Hypothalamus (tissue), 51 donors: ENCODE data around the gene DYSF.

Experiments
- DNase-seq, 51 donors: peaks; one replicate each; lab custom pipeline; 2025; lab: John Stamatoyannopoulos, UW

Gene DYSF

DNA sequence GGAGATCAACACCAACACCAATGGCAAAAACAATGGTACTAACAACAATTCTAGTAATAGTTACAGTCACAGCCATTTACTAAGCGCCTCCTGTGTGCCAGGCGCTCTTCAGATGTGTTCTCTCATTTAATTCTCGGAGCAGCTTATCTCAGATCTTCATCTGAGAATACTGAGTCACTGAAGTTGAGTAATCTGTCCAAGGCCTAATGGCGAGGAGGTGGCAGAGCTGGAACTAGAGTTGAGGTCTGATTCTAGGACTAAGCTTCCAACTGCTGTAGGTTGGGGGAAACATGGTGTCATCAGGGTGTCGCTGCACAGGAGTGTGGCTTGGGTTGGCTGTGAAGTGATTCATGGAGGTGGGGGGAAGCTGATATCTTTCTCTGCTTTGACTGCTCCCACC, 156.1 kb downstream of the DYSF start:
- peak in 1 of 51 donors; percentile 27 for DNase-seq

DNA sequence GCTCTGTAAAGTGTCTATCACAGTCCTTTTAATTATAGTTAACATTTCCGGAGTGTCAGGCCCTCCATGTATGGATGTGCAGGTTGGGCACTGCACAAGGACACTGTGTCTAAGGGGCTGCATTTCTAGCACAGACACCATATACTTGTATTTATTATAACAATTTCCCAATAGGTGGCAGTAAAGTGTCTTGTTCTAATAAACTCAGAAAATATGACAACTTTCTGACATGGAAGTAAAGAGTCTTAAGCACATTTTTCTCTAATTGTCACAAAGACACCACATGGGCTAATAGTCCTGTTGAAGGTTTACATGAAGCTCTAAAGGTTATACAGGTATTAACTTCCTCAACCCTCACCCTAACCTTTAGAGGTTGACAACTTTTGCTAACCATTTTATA, 156.6 kb downstream of the DYSF start:
- DNase-seq, result no peak

DNA sequence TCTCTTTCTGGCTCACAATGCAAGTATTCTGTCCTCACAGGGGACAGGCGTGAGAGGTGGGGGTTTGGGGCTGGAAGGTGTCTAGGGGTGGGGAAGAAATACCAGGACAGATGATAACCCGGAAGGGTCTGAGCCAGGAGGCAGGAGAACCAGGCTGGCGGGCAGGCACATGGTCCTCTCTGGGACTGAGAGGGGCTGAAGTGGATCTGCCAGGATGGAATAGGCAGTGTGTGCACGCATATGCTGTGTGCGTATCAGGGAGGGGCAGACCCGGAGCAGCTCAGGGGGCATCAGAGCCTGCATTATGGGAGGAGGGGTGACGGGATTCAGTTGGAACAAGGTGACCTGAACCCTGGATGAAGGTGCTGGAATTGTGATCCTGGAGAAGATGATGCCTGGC, 157.3 kb downstream of the DYSF start:
- DNase-seq, result no peak

DNA sequence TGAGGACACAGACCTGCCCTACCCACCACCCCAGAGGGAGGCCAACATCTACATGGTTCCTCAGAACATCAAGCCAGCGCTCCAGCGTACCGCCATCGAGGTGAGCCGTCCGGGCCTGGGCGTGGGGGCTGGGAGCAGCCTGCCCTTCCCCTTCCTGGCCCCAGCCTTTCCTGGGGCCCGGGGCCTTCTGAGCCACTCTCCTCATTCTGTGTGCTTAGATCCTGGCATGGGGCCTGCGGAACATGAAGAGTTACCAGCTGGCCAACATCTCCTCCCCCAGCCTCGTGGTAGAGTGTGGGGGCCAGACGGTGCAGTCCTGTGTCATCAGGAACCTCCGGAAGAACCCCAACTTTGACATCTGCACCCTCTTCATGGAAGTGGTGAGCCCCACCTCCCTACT, 157.9 kb downstream of the DYSF start:
- DNase-seq, result no peak

DNA sequence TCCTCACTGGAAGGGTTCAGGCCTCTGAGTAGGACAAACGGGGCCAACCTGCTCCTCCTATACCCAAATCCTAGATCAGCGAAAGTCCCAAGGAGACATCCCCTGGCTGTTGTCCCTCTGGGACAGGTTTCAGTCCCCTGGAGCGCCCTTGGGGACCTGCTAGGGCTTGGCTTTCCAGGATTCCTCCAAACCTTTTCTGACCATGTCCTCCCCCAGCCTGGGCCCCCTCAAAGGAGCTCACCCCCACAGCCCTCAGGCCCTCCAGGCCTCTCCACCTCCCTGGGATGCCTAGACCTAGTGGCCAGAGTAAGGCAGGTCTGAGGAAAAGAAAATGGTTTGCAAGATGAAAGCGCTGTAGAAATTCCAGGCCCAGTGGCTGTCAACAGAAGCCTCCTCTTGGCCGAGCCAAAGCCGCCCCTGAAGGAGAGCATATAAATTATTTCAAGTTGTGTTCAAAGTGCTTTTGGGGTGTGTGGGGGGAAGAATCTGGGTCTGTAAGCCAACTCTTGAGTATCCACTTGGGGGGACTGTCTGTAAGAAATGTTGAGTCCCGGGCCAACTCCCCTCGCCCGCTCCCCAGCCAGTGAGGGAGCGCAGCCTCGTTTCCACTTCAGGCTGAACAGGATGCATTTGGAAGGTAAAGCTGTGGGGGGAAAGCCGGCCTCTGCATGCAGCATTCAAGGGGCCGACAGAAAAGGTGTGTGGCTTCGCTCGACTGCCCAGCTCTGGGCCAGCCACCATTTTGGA, 158.6 kb downstream of the DYSF start:
- DNase-seq, result no peak

DNA sequence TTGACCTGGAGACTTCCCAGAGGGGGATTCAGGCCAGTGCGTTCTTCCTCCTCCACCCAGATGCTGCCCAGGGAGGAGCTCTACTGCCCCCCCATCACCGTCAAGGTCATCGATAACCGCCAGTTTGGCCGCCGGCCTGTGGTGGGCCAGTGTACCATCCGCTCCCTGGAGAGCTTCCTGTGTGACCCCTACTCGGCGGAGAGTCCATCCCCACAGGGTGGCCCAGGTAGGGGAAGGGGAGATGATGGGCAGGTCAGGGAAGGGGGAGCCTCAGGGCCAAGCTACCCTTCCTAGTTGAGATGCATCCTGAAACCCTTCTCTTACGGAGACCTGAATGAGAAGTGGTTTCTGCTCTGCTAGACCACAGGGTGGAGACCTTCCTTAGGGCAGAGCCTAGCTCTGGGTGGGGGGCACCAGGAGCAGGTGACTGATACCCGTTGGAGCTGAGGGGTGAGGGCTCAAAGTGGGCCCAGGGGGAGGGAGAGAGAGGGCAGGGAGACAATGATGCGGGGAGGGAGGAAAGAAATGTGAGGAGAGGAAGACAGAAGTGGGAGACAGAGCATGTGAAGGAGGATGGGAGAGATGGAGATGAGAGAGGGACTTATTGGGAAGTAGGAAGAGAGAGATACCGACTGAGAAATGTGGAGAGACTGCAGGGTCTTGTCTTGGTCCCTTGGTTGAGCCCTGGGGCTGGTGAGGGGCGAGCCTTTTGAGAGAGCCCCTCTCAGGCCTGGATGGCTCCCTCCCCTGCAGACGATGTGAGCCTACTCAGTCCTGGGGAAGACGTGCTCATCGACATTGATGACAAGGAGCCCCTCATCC, 159.4 kb downstream of the DYSF start:
- DNase-seq, result no peak

DNA sequence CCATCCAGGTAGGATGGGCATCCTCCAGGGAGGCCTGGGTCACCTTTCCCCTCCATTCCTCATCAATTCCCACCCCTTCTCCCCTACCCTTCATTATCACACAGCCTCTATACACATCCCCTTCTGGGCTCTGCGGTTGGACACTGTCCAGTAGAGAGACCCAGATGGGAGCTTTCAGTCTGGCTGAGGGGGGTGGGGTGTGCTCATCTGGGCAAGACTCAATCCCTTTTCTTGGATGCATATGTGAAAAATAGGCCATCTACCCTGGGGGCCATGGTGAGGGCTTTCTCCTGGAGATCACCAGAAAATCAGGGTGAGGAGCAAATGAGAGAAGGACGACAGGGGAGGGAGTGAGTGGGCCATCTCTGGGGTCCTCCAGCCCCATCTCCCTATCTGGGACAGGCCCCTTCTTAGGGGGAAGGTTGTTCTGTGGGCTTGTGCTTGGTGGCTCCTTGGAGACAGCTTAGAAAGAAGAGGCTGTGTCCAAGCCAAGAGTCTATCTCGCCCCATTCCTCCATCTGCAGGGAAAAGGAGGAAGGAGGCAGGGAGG, 160.1 kb downstream of the DYSF start:
- DNase-seq, result no peak

DNA sequence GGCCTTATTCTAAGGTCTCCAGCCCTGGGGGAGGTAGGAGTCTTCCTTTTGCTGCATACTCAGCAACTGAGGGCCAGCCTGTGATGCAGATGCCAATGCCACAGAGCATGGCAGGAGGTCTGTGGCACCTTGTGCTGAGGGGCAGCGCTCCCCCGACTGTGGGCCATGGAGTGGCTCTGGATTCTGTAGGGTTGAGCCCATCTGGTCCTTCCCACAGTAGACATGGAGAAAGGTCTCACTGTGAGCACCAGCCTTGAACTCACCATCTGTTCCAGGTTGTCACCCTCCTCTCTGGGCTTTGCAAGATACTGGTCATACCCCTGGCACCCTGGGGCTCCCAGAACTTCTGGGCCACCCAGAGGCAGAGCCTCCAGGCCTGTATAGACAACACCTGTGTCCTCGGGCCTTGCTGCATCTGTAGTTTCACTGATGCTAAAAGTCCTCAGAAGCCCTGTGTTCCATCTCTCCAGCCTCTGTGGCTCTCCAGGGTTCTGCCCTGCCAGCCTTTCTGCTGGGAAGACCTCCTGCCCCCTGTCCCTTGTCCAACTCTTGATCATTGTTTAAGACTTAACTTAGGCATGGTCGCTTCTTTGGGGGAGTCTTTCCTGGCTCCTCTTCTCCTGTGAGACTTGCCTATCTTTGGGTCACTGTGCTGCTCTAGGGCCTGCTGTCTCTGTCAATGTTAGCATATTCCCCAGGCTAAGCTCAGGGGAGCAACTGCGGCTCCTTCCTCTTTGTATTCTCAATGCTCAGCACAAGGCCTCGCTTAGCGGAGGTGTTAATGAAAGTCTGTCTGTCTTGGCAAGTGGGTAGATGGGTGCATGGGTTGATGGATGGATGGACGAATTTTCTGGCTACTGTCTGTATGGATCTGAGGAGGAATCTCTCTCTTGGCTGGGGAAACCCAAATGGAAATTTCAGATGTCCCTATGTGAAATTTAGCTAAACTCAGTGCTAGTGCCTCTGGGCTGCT, 160.9 kb downstream of the DYSF start:
- DNase-seq, result no peak

DNA sequence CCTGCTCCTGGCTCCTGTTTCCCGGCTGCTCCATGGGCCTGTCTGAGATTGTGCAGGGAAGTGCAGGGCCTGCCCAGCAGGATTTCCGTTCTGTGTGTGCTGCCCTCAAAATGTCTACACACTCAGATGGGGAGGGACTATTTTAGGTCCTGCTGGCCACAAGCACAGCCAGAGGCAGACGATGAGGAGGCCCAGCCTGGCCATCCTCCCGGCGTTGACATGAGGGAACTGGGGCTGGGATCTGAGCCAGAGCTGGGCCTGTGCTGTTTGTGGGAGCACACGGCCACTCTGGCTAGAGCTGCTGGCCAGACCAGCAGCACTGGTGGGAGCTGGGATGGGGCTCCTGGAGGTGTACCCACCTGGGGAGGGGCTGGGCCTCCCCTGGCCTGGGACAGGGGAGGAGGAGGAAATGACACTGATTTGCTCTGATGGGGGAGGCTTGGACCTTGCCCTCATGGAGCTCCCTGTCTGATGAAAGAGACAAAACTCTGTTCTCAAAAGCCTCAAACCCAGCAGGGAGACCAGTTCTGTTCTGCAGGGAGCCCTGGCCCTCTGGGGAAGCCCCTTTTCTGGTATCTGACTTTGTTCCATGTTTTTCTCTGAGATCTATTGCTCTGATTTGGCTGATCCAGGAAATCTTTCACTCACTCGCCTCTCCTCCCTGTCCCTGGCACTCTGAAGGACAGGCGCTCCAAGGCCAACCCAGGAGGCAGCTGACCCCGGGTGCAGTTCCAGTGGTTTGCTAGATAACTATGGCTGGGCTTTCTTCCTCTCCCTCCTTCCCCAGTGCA, 161.8 kb downstream of the DYSF start:
- peak in 34 of 51 donors; percentile 23 to 70 (median 47) for DNase-seq

DNA sequence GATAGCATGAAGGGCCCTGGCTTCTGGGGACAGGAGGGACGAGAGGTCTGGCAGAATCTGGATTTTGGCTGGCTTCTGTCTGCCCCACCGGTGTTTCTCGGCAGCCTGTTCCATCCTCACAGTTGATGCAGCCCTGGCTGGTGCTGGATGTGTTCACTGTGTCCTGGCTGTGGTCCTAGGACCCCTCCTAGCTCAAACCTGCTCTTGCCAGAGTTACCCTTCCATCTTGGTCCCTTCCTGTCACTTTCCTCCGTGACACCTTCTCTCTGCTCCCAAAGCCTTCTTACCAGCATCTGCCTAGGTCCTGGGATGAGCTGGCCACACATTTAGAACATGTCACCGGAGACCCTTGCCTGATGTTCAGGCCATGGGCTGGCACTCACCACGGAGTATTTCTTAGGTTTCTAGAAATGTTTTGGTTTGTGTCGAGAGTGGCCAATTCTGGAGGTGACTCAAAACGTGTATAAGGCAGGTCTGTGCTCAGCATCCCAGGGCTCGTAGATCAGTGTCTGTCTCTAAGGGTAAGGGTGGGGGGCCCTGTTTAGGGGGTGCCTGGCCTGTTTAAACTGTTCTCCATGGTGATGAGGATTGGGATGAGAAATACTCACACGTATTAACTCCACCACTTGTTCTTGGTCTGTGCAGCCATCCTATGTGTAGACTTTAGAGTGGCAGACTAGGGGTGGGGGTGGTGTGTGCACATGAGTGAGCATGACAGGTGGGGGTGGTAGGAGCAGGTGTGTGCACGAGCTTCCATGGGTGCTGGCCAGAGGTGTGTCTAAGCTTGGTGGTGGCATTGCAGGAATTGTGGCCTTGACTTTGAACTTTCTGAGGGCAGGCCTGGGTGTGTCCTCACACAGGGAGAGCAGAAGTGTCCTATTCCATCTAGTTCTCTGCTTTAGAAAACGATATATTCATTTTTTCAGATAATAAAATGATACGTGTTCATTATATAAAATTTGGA, 162.7 kb downstream of the DYSF start:
- DNase-seq, result no peak

DNA sequence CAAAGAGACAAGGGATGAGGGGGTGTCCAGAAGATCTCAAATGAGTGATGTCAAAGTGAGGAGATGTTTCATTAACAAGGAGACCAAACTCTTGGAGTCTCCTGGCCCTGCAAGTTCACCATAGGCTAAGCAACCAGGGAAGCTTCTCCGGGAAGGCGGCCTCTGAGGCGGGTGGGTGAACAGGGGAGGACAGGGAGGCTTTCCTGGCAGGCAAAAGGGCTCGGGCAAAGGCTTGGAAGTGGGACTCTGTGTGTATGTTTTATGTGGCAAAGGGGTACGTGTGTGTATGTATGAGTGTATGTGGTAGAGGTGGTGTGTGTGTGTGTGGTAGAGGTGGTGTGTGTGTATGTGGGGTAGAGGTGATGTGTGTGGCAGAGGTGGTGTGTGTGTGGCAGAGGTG, 163.9 kb downstream of the DYSF start:
- no peak for DNase-seq

DNA sequence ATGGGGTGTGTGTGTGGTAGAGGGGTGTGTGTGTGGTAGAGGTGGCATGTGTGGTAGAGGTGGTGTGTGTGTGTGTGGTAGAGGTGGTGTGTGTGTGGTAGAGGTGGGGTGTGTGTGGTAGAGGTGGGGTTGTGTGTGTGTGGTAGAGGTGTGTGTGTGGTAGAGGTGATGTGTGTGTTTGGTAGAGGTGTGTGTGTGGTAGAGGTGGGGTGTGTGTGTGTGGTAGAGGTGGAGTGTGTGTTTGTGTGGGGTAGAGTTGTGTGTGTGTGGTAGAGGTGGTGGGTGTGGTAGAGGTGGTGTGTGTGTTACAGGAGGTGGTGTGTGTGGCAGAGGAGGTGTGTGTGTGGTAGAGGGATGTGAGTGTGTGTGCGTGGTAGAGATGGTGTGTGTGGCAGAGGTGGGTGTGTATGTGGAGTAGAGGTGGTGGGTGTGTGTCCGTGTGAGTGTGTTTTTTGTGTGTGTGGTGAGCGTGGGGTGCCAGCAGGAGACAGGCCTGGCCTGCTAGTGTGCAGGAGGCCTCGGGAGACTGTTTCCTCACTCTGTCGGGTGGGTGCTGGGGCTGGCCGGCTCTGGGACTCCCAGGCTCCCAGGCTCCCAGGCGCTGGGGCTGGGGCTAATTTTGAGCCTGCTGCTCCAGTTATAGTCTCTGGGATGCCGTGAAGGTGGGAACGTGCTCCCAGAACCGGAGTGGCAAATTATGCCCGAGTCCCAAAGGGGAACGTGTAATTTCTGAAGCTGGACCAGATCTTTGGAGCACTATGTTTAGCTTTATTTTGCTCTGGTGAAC, 165.2 kb downstream of the DYSF start:
- DNase-seq, result no peak

DNA sequence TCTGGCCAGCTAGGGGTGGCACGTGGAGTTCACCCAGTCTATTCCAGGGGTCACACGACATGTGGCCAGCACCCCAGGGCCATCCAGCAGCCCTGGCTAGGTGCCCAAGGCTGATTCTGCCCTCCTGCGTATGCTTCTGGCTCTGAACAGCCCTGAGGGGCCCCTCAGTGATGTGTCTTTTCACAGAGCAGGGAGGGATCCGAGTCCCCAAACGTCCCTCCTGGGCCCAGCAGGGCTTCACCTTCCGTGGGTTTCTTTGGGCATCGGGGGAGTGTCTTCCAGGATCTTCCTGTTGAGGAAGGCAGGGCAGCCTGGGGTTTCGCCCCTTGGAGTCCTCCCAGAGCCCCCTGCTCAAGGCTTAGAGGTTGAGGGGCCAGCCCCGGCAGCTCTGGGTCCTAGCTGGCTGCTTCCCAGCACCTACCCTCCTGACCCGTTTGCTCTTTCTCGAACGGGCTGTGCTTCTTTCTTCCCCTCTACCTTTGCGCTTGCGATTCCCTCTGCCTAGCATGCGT, 165.9 kb downstream of the DYSF start:
- no peak for DNase-seq

DNA sequence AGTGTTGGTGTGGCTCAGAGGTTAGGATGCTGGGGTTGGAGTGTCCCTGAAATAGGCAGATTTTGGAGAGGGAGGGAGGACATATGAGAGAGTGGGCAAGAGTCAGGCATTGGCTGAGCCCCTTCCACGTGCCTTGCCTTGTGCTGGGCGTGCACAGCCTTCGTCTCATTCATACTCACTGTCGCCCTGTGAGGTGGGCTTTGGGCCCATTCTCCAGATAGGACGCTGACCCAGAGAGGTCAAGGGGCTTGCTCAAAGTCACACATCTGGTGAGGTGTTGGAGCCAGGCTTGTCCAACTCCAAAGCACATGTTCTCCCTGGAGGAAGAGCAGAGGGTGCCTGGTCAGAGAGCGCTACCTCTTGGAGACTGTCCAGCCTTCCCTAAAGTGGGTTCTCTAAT, 166.8 kb downstream of the DYSF start:
- no peak for DNase-seq

DNA sequence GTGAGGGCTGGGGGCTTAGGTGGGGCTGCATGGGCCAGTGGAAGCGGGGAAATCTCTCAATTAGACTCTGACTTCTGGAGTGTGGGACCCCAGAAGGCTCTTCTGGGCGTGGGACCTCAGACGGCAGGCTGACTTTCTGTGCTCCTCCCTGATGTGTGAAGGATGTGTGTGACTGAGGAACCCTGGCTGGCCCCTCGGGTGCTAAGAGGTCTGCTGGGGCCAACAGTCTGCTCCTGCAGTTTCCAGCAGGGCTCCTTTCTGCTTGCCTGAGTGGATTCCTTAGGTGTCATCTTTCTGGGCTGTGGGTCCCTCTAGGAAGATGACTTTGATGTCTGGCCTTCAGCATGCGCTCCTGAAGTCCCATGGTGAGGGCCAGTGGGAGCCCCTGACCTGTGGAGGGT, 167.5 kb downstream of the DYSF start:
- no peak for DNase-seq

DNA sequence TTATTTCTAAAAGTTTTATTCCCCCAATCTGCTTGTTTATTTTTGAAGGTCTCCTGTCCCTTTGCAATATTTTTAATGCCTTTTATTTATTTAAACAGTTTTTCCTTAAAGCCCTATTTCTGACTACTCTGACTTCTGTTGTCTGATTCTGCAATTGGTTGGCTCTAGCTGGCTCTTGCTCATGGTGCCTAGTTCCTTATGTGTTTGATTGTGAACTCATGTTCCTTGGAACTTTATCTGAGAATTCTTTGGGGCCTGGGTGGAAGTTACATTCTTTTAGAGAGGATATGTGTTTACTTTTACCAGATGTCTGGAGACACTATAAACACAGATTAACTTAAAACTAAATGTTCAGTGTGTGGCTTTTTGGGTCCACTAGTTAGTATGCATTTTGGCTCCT, 175.9 kb downstream of the DYSF start:
- no peak for DNase-seq

DNA sequence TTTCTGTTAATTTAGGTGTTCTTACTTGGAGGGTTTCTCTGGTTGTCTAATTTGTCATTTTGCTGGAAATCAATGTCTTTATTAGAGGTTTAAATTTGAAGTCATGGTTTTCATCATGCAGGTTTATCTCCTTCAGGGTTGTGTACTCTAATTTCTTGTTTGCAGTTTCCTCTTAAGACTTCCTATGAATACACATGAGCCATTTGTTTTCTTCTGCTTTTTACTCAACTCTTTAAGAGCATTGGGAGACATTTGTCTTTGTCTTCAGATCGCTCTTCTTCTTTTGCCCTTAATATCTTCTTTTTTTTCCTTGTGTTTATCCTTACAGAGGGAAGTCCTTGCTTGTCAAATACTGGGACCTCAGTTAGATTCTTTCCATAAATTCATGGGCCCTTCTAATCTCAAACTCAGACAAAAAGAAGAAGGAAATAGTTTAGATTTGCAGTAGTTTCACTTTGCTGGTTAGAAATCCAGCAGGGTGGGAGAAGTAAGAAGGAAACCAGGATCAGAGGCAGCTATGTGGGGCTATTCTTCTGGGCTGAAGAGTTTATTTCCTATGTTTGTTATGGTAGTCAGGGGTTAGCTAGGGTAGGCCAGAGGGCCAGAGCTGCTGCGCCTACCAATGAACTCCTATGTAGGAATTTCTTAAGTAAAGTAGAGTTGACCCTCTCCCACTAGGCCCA, 176.6 kb downstream of the DYSF start:
- no peak for DNase-seq
